Glomerular endothelial cell (primary cell): Measurements from ENCODE around the gene SLC5A1. TPM values are rescaled to one million over a fixed set of nuclear protein-coding genes. Genes with fewer than 3 reads are reported as not detected.
"Not testable (repeated sequence)": the region's sequence is repeated elsewhere in the genome, so short reads cannot be mapped to it uniquely, and the experiment has no call there.

Source experiments
- DNase-seq: peaks from one replicate; pipeline ENCODE4 v3.0.0-alpha.2; 2011; ENCODE audit warnings: low read depth, low spot score; ENCODE audit errors: extremely low read depth
- total RNA-seq: library from RNA; depleted of rRNA; stranded (reverse); fragments of >200 nt; gene quantifications from 2 replicates; pipeline ENCODE4 v1.2.3, GENCODE V29; 2015

The SLC5A1 gene
- total RNA-seq, 1 donor from 2014 or later: not detected

- DNase-seq: no peak
Measured at GRCh38 chr22:32083814-32084213, 40.8 kb downstream of the SLC5A1 start.

GRCh38 chr22:32088084-32088483 is 45.0 kb downstream of the SLC5A1 start:
- no peak for DNase-seq

- no peak for DNase-seq
Measured at GRCh38 chr22:32097018-32097417, 54.0 kb downstream of the SLC5A1 start.

- DNase-seq: no peak
Measured at GRCh38 chr22:32097881-32098499, 54.9 kb downstream of the SLC5A1 start.

GRCh38 chr22:32100711-32101110 is 57.6 kb downstream of the SLC5A1 start:
- DNase-seq: no peak

- DNase-seq: no peak
Measured at GRCh38 chr22:32103658-32104315, 60.7 kb downstream of the SLC5A1 start.

DNA sequence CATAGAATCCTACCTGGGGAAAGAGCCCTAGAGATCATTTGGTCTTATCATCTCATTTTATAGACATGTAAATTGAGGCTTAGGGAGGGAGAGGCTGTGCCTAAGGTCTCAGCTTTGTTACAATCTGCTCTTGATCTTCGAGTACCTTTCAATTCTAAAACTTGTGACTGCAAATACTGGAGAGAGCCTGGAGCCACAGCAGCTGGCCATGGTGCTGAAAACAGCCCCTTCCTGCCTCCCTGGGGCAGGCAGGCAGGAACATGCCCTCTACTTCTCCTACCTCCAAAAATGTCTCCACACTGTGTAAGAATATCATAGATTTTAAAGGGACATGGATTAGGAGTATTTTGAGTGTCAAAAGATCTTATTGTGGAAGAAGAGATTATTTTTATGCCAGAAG is 63.9 kb downstream of the SLC5A1 start:
- DNase-seq: no peak

DNA sequence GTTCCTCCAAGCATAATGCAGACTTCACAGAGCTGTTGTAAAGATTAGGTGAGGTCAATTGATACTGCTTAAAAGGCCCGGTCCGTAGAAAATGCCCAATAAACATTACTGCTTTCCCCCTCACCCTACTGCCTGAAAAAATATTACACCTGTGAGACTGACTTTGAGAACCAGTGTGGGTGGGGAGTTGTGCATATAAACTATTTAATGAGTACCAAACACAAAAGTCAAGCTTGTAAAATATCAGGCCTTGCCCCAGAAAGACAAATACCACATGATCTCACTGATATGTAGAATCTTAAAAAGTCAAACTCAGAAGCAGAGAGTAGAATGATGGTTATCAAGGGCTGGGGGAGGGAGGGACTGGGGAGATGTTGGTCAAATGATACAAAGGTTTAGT is 69.3 kb downstream of the SLC5A1 start:
- no peak for DNase-seq

DNA sequence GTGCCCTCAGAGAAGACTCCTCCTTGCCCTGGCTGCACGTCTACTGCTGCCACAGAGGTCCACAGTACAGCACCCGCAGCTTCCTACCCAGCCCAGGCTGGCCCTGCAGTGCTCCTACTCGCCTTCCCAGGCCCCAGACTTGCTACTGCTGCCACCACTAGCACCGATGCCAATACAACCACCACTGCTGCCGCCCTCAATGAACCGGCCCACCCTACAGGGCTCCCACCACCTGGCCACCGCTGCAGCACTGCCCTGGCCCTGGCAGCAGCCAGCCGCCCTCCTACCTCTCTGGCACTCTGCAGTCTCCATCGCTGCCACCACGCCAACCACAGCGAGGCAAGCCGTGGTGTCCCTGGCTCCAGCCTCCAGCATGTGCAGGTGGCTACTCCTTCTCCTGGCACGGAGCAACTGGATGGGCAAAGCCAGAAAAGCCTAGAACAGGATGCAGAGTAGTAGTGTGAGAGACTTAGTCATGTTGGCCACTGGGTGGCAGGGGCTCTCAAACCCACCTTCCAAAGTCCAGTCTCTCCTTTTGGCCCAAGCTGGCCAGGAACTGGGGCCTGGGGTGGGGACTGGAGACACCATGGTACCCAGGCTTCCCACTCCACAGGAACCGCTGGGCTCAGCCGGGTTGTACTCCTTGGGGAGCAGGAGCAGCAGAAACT is 76.6 kb downstream of the SLC5A1 start:
- no peak for DNase-seq

DNA sequence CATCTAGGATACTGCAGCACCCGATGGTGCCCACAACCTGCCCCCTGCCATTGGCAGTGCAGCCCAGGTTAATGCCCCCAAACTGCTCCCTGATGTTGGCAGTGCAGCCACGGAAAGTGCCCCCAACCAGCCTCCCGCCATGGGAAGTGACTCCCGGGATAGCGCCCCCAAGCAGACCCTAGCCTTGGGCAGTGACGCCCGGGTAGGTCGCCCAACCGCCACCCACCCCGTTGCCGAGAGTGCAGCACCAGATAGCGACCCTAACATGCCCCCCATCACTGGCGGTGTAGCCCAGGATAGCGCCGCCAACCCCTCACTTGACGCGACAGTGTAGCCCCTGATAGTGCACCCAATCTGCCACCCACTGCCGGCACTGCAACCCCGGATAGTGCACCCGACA is 77.5 kb downstream of the SLC5A1 start:
- no peak for DNase-seq

DNA sequence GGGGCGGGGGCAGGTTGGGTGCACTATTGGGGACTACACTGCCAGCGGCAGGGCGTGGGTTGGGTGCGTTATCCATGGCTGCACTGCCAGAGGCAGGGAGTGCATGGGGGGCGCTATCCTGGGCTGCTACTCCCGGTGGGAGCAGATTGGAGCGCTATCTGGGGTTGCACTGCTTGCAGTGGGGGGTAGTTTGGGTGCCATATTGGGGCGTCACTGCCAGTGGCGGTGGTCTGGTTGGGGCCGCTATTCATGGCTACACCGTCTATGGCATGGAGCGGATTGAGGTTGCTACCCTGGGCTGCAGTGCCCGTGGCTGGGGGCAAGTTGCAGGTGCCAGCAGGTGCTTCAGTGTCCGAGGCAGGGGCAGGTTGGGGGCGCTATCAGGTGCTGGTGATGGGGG is 79.8 kb downstream of the SLC5A1 start:
- no peak for DNase-seq

GRCh38 chr22:32123657-32124056 is 80.6 kb downstream of the SLC5A1 start:
- no peak for DNase-seq

GRCh38 chr22:32127904-32128303 is 84.8 kb downstream of the SLC5A1 start:
- no peak for DNase-seq

DNA sequence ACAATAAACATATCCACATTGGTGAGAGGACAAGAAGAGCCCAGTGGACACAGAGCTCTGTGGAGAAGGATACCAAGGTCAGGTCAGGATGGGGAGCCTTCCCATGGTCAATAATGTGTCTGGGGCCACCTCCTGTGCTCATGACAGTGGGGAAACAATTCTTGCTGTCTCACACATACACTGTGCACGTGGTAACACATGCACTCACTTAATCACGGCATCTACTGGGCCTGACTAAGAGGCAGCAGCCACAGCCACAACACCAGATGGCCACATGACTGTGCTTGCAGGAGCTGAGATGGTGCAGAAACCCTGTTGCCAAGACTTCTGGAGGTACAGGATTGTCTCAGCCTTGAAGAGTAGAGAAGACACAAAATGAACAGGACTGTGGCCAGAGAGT is 87.4 kb downstream of the SLC5A1 start:
- no peak for DNase-seq

DNA sequence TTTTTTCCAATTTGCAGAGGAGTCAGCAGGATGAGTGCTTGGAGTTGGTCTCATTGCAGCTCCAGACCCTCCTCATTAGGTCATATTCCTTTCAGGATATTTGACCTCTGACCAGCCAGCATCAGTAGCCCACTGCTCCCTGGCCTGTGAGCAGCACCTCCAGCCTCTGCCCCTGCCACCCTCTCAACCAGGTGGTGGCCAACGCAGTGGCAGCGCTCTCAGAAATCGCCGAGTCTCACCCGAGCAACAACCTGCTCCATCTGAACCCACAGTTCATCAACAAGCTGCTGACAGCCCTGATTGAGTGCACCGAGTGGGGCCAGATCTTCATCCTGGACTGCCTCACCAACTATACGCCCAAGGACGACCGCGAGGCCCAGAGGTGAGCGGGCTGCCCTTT is 89.1 kb downstream of the SLC5A1 start:
- DNase-seq: no peak

- no peak for DNase-seq
Measured at GRCh38 chr22:32132783-32133182, 89.7 kb downstream of the SLC5A1 start.

GRCh38 chr22:32134796-32135195 is 91.7 kb downstream of the SLC5A1 start:
- not testable (repeated sequence) for DNase-seq

DNA sequence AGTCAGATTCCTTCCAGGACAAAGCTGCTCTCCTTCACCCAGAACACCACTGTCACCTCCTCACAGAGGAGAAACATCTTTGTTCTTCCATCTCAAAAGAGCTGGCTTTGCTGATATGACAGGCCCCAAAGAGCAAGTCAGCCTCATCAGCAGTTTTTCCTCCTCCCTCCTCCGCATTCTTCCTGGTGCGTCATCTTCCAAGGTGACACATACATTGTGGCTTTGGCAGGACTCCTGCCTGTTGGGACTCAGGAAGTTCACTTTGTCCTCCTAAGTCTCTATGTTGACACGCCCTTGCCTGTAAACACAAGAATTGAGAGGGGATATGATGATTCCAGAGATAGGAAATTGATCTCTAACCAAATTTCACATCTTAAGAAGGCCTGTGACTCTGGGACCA is 92.9 kb downstream of the SLC5A1 start:
- DNase-seq: peak; percentile 18

DNA sequence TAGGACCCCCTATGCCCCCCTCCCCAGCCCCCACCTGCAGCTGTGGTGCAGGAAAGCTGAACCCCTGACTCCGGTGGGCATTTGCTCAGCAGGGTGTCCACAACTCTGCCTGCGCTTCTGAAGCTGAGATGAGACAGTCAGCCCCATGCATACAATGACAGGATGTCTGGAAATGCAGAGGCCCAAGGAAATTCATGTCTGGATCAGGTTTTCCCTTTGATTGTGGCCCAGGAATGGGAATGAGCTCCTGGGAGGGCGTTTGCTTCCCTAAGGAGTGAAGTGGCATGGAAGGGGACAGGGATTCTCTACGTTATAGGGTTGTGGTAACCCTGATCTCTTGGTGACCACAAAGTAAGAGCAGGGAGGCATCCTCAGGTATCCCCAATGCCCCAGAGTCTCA is 93.8 kb downstream of the SLC5A1 start:
- not testable (repeated sequence) for DNase-seq

GRCh38 chr22:32137731-32138324 is 94.8 kb downstream of the SLC5A1 start:
- DNase-seq: not testable (repeated sequence)

- DNase-seq: not testable (repeated sequence)
Measured at GRCh38 chr22:32138576-32138975, 95.5 kb downstream of the SLC5A1 start.

GRCh38 chr22:32140688-32141087 is 97.6 kb downstream of the SLC5A1 start:
- DNase-seq: not testable (repeated sequence)
